Stimulated activated CD4-positive, alpha-beta T cell treated with anti-CD3 and anti-CD28 coated beads, Interleukin-1b, Interleukin-23, amount 100 ng/mL, for 1 hour (primary cell): ENCODE data around the gene METTL21C.

Experiments used
- DNase-seq, 2 donors: peaks; one replicate each; pipeline ENCODE4 v3.0.0-alpha.2; 2020; ENCODE audit warnings: low read depth in 2 of 2

Gene METTL21C

DNA sequence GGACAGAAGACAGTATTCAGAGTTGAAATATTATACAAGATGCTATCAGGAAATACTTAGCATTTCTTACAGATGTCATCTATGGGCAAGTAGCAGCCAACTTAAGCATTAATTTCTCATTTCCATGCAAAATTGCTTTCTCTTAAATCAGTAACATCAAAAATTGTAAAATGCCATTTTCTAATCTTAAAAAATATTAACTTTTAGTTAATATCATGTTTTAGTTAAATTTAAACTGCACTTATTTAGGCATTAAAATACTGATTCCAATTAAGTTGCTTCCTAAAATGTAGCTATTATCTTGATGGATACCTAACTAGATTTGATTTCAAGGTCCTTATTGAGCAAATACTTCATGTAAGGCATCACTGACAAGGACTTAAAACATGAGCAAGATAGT lies 27.8 kb downstream of the METTL21C start:
- no peak for DNase-seq

DNA sequence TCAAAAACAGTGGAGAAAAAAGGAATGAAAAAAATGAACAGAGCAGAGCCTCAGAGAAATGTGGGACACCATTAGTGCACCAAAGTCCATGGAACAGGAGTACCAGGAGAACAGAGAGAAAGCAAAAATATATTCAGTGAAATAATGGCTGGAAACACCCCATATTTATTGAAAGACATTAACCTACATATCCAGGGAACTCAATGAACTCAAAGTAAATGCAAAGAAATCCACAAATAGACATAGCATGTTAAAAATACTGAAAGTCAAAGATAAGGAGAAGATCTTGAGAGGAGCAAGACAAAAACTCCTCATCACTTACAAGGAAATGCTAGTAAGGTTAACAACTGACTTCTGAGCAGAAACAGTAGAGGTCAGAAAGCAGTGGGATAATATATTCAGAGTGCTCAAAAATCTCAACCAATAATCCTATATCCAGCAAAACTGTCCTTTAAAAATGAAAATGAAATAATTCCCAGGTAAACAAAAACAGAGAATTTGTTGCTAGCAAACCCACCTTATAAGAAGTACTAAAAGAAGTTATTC lies 35.6 kb downstream of the METTL21C start:
- no peak for DNase-seq

DNA sequence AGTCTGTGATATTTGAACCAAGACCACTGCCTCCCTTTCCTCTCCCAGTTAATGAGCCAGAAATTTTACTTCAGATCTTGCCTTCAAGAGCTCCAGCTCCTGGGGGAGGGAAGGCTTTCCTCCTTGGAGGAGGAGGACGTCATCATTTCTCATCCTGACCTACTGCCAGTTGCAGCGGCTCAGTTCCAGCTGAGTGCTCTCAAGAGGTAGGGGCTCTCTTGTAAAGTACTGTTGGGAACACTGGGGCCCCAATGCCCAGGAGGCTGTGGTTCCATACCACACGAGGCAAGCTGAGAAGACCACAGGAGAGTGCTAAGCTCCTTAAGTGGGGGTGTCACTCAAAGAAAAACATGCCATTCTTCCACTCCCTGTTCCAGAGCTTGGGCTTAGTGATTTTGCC lies 36.2 kb downstream of the METTL21C start:
- DNase-seq = no peak

DNA sequence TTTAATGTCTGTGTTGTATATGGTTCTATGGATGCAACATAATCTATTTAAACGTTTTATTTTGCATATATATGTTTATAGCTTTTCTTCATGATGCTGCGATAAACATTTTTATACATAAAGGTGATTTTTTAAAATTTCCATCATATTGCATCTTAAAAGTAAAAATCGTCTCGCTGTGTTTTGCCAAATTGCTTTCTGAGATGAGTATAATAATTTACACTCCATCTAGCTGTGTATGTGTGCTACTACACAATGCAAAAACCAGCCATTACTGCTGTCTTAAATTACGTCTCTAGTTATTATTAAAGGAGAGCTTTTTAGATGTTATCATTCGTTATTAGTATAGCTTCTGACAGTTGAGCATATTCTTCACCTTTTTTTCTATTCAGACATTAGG lies 37.2 kb downstream of the METTL21C start:
- no peak for DNase-seq

DNA sequence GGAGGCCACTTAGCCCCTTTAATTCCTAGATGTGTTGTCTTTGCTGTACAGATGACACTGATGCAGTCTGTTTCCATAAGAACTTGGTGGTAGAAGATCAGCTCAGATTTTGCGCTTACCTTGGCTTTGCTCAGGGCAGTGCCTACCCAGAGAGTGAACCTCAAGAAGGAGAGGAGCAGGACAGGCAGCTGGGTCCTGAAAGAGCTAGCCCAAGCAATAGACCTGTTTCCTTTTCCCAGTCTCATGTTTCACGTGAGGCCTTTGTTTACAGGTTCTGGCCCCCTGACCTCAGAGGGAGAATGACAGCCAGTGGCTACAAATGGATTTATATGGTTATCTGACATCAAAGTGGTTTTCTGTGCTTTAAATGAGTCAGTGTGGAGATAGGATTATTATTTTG lies 40.1 kb downstream of the METTL21C start:
- no peak for DNase-seq

DNA sequence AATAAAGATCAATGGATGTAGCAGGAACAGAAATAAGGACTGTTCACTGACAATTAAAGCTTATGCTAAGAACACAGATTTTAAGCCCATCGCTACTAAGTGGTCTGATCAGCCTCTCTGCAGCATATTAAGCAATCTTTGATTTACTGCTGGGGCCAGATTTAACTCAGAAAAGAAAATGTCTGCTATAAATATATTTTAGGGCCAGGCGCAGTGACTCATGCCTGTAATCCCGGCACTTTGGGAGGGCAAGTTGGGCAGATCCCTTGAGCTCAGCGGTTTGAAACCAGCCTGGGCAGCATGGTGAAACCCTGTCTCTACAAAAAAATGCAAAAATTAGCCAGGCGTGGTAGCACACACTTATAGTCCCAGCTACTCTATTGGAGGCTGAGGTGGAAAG lies 43.0 kb downstream of the METTL21C start:
- no peak for DNase-seq

DNA sequence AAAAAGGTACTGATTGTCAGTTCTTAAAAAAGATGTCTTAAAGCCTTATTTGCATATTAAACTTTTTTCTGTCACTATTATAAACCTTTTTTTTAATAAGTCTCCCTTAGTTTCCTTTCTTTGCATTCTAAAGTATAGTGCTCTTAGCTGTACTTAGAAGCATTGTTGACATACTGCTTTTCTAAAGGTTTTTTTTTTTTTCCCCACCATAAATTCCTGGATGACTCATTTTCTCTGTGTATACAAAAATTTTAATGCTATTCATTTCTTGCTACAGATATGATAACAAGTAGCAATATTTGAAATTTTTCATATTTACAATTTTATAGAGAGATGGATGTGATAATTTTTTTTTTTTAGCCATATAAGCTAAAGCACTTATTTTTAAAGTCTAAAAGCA lies 43.5 kb downstream of the METTL21C start:
- no peak for DNase-seq

DNA sequence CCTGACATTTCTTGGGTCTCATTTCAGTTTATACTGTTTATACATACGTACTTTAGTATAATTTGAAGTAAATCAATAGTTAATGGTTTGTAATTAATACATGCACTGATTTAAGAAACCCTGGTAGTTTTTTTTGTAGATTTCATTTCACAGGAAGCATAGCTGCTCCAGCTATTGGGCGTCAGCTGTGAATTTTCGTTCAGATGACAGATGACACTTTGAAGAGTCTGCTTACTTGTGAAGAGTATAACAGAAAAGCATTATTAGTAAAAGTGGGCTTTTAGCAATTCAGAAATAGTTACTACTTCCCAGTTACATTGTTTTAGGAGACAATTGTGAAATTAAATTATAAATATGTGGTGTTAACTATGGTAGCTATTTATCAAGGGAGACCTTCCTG lies 44.4 kb downstream of the METTL21C start:
- DNase-seq = no peak

DNA sequence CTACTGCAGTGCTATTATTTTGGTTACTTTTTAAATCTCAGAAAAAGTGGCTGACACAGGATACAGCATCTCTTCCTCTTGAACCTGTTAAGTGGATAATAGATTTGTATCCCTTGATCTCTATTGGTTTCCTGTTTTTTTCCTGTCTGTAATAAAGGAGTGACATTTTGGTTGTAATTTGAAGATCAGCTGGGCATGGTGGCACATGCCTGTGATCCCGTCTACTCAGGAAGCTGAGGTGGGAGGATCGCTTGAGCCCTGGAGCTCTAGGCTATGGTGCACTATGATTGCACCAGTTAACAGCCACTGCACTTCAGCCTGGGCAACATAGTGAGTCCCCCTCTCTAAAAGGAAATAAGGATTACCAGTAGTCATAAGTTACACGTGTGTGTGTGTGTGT lies 46.8 kb downstream of the METTL21C start:
- no peak for DNase-seq

DNA sequence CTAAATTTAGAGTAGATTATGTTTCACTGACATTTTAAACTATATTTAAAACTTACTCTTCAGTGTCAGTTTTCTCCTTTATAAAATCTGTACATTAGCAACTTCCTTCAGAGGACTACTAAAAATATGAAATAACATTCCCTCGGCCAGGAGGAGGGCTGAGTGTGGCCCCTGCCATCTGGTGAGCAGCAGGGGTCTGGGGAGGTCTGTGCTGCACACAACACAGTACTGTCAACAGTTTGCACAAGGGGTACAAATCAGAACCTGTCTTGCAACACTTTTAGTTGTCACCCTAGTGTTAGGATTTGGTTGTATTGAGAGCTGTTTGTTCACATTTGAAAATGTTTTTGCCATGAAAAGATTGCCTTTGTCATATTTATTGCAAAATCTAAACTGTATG lies 49.1 kb downstream of the METTL21C start:
- no peak for DNase-seq

DNA sequence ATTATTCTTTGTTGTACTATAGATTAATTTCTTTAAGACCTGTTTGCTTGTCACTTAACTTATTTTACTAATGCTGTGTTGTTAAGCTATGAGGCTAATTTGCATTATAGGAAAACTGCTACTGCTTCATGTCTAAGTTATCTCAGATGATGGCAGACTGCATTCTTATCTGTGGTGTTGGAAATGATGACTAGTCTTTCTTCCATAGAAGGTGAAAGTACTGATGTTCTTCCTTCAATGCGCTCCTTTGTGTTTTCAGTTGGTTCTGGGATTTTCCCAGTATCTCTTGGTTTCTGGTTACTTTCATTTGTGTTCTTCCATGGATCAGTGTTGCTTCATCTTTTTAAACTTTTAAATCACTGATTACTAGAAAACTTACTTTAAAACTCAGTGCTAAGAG lies 51.2 kb downstream of the METTL21C start:
- no peak for DNase-seq

DNA sequence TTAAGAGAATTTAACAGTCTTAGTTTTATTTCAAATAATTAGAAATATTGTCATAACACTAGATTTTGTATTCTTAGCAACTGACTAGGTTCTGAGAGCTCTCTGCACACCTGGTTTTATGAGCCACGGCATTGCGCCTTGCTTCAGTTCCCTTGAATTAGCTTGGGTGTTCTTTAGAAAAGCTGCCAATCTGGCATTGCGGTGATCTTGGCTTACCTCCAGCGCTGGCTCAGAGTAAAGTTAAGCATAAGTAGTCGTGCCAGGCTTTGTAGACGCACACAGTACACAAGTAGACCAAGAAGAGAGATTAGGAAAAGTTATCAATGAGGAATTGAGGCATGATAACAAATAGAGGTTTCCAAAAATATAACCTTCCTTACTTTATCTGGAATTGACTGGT lies 52.4 kb downstream of the METTL21C start:
- DNase-seq = no peak

DNA sequence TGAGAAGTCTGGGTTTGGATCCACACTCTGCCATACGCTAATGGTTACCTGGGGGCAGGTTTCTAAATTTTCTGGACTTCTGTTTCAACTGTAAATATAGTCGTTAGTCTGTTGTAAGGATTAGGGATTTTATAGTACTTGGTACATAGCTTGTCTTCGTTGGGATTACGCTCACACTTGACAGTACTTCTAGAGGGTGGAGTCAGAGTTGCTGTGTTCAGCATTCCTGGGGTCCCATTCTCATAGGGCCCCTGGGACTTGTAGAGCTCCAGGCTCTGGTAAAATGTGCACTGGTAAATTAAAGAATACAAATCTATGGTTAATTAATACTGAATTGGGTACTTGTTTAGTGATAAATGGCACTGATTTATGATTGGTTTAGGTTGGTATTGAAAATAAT lies 52.8 kb downstream of the METTL21C start:
- no peak for DNase-seq

DNA sequence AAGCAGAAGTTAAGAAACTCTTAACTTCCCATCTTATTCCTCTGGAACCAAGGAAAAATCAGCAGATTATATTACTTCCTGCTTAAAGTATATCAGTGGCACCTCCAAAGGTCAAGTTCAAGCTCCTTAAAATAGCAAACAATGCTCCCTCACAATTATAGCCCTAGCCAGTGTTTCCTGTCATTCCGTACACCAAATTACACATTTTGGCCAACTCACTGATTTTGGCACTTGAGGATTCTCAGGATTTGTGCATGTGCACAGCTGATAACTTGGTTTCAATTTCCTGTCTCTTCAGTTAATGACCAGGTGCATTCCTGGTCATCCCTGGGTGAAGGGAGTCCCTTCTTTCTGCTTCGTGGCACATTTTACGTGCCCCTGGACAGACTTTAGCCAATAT lies 56.1 kb downstream of the METTL21C start:
- no peak for DNase-seq
